PC-9 (cell line): ENCODE data around the gene MAN2C1.

ENCODE experiments used
- CTCF ChIP-seq: fragments of 200-600 bp; sonication (generic); conservative IDR thresholded peaks from 2 replicates; pipeline ENCODE4 v1.6.1; 2017; ENCODE audit warnings: mixed run types, antibody characterized with exemption, mild to moderate bottlenecking, moderate library complexity
- EZH2 ChIP-seq: fragments of 200-600 bp; sonication (generic); IDR thresholded peaks from 2 replicates; pipeline ENCODE4 v1.8.0; 2017; ENCODE audit warnings: antibody characterized with exemption, low read depth

- TF ChIP-seq CTCF (no peak), EZH2 (no peak)
Observed at GRCh38 chr15:75350601-75351361, 17.6 kb downstream of the MAN2C1 start.
